AG04450 (cell line): Measurements from ENCODE around the gene POLR3G. TPM values are rescaled to one million over a fixed set of nuclear protein-coding genes. Genes with fewer than 3 reads are reported as not detected.

Experiments
- CTCF ChIA-PET: fragments of 300-600, 350-600 bp; formaldehyde crosslinking; extraction: SDS; loops from one replicate; lab custom pipeline; 2022; ENCODE audit warnings: antibody characterized with exemption, inconsistent platforms; lab: Charles Lee
- POLR2A ChIA-PET: fragments of 350-600 bp; formaldehyde crosslinking; extraction: SDS; loops from one replicate; lab custom pipeline; 2021; ENCODE audit warnings: antibody characterized with exemption, inconsistent platforms; lab: Yijun Ruan, JAX
- DNase-seq: peaks from one replicate; pipeline ENCODE4 v3.0.0-alpha.2; 2011; ENCODE audit warnings: low read depth, low spot score
- H3K27ac ChIP-seq: one replicate; pipeline ENCODE4 v1.5.1; 2012; ENCODE audit warnings: low read depth, low read length, control low read depth
- H3K27me3 ChIP-seq: one replicate; pipeline ENCODE4 v1.6.0; 2012; ENCODE audit warnings: low read length; ENCODE audit not compliant: control insufficient read depth, insufficient read depth
- H3K4me3 ChIP-seq: 2 replicates; pipeline ENCODE4 v1.5.1; 2011; ENCODE audit warnings: mild to moderate bottlenecking, low read depth, low read length, control low read depth
- H3K9me3 ChIP-seq: 2 replicates; pipeline ENCODE4 v1.5.1; 2012; ENCODE audit warnings: low read length; ENCODE audit not compliant: control insufficient read depth, insufficient read depth
- polyA plus RNA-seq: library from polyadenylated mRNA; depleted of rRNA; stranded (reverse); fragments of >200 nt; gene quantifications from 2 replicates; pipeline ENCODE4 v1.2.3, GENCODE V29; 2011
- TF ChIP-seq, protein P1 (sequence below): IDR thresholded peaks from 2 replicates; pipeline ENCODE4 v1.5.1; 2011; ENCODE audit warnings: low read depth, low read length, control low read depth, inconsistent platforms

POLR3G gene
- polyA plus RNA-seq, 1 experiment: 7.3 TPM

- no peak overlapping the region for H3K27ac ChIP-seq
- POLR2A ChIA-PET: no interaction called here
- CTCF ChIA-PET: no interaction called here
- no peak overlapping the region for H3K4me3 ChIP-seq
- no peaks in the 10 kb centered on the region; the same call in 1 of the 2 replicates for H3K9me3 ChIP-seq
- TF ChIP-seq, protein P1, sequence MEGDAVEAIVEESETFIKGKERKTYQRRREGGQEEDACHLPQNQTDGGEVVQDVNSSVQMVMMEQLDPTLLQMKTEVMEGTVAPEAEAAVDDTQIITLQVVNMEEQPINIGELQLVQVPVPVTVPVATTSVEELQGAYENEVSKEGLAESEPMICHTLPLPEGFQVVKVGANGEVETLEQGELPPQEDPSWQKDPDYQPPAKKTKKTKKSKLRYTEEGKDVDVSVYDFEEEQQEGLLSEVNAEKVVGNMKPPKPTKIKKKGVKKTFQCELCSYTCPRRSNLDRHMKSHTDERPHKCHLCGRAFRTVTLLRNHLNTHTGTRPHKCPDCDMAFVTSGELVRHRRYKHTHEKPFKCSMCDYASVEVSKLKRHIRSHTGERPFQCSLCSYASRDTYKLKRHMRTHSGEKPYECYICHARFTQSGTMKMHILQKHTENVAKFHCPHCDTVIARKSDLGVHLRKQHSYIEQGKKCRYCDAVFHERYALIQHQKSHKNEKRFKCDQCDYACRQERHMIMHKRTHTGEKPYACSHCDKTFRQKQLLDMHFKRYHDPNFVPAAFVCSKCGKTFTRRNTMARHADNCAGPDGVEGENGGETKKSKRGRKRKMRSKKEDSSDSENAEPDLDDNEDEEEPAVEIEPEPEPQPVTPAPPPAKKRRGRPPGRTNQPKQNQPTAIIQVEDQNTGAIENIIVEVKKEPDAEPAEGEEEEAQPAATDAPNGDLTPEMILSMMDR: no peak
- no peak for DNase-seq
- H3K27me3 ChIP-seq: no peaks in the 10 kb centered on the region
These were observed 31.6 kb downstream of the POLR3G start for GRCh38 chr5:90506221-90506620.

DNA sequence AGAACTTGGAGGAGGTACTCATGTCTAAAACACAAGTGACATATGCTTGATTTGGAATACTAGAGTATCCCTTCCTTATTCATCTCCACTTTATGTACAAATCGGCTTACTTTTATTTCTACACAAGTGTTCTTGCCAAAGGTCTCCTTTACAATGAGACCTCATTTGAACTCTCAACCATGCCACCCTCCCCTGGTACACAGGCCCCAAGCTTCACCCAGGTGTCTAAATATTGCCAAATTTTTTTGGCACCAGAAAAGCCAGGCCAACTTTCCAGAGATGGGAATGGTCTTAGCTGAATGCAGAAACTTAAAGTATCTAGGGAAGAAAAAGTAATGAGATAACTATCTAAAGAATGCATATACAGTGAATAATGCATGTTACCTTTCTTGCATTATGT is 35.8 kb downstream of the POLR3G start:
- CTCF ChIA-PET: interaction anchor here (0.8 kb wide), 1 partner anchor 60 kb away, joined by 3 read pairs; no protein-coding TSS in a partner anchor
- no peaks in the 10 kb centered on the region for H3K27me3 ChIP-seq
- POLR2A ChIA-PET: no interaction called here
- no peak overlapping the region for H3K4me3 ChIP-seq
- H3K9me3 ChIP-seq: no peaks in the 10 kb centered on the region; the same call in 1 of the 2 replicates
- H3K27ac ChIP-seq: no peak overlapping the region
- TF ChIP-seq, protein P1: no peak
- no peak for DNase-seq

- TF ChIP-seq, protein P1: no peak
- Histone ChIP-seq H3K9me3 (no peaks in the 10 kb centered on the region; the same call in 1 of the 2 replicates), H3K27ac (no peak overlapping the region), H3K4me3 (no peak overlapping the region), H3K27me3 (no peaks in the 10 kb centered on the region)
- CTCF ChIA-PET: interaction anchor here (1.0 kb wide), 1 partner anchor 75 kb away, joined by 4 read pairs; no protein-coding TSS in a partner anchor
- POLR2A ChIA-PET: no interaction called here
- no peak for DNase-seq
These were observed 39.9 kb downstream of the POLR3G start for GRCh38 chr5:90514520-90514919.

DNA sequence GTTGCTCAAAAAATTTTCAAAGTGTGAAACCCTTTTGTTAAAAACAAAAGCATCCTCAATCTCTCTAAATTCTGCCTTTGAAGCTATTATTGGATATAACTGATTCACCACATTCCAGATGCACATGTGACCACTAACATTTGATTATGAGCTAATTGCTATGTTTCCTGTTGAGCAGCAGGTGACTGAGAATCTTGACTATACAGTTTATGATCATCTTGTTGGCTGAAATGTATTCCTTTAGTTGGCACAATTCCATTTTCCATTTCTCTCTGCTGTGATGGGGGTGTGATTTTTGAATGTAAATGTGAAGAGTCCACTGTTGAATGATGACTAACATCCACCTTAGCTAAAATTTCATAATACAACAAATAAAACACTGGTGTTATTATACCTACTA is 44.0 kb downstream of the POLR3G start:
- DNase-seq: no peak
- Histone ChIP-seq H3K9me3 (no peaks in the 10 kb centered on the region), H3K27ac (no peak overlapping the region), H3K4me3 (no peak overlapping the region), H3K27me3 (no peaks in the 10 kb centered on the region)
- ChIA-PET POLR2A (interaction anchor here (1.0 kb wide), 1 partner anchor 44 kb away, joined by 3 read pairs; the partner anchor contains the start of genes MBLAC2 and POLR3G), CTCF (interaction anchor here (1.0 kb wide), 1 partner anchor 44 kb away, joined by 4 read pairs; the partner anchor contains the start of genes MBLAC2 and POLR3G)
- TF ChIP-seq, protein P1: no peak

- ChIA-PET POLR2A (interaction anchor here (1.0 kb wide), 1 partner anchor 44 kb away, joined by 3 read pairs; the partner anchor contains the start of genes MBLAC2 and POLR3G), CTCF (interaction anchor here (0.9 to 1.0 kb wide), 2 partner anchors 45 to 265 kb away, joined by 3 to 4 read pairs; partner anchors contain the start of genes MBLAC2 and POLR3G)
- H3K27me3 ChIP-seq: no peaks in the 10 kb centered on the region
- no peaks in the 10 kb centered on the region for H3K9me3 ChIP-seq
- no peak for DNase-seq
- TF ChIP-seq, protein P1: no peak
- no peak overlapping the region for H3K4me3 ChIP-seq
- H3K27ac ChIP-seq: no peak overlapping the region
These were observed 44.4 kb downstream of the POLR3G start for GRCh38 chr5:90519081-90519480.
